CD4-positive, alpha-beta memory T cell (primary cell): ENCODE measurements around the gene CCNG1. TPM values are rescaled to one million over a fixed set of nuclear protein-coding genes. Genes with fewer than 3 reads are reported as not detected.
"Not testable (repeated sequence)": the region's sequence is repeated elsewhere in the genome, so short reads cannot be mapped to it uniquely, and the experiment has no call there.

Experiments
- CTCF ChIA-PET: fragments of 350-600 bp; sonication (Branson Sonifier 250); formaldehyde crosslinking; loops from one replicate; lab custom pipeline; 2021; ENCODE audit warnings: inconsistent platforms; ENCODE audit not compliant: partially characterized antibody; lab: Charles Lee
- POLR2A ChIA-PET: fragments of 350-600 bp; sonication (Branson Sonifier 250); formaldehyde crosslinking; loops from one replicate; lab custom pipeline; 2021; ENCODE audit not compliant: partially characterized antibody; lab: Charles Lee
- DNase-seq, 5 donors: peaks; one replicate each; pipeline versions ENCODE4 v3.0.0 to v3.0.0-alpha.2; 2020 to 2022; ENCODE audit warnings: mixed read lengths in 1 of 5
- H3K27ac ChIP-seq: one replicate; pipeline ENCODE4 v1.7.0; 2013; ENCODE audit warnings: low read depth, low read length
- H3K27me3 ChIP-seq: 2 replicates; pipeline ENCODE4 v1.7.0; 2013; ENCODE audit warnings: mild to moderate bottlenecking, low read length, moderate library complexity; ENCODE audit not compliant: insufficient read depth
- H3K36me3 ChIP-seq: 2 replicates; pipeline ENCODE4 v1.7.0; 2013; ENCODE audit warnings: mild to moderate bottlenecking, low read length, moderate library complexity; ENCODE audit not compliant: insufficient read depth
- H3K4me1 ChIP-seq: 2 replicates; pipeline ENCODE4 v1.7.0; 2013; ENCODE audit warnings: mild to moderate bottlenecking, low read length, moderate library complexity; ENCODE audit not compliant: insufficient read depth
- H3K4me3 ChIP-seq, 2 donors: one replicate each; pipeline ENCODE4 v1.7.0; 2013; ENCODE audit warnings: low read length in 2 of 2, mild to moderate bottlenecking in 1 of 2
- H3K9me3 ChIP-seq, 2 donors: one replicate each; pipeline ENCODE4 v1.7.0; 2013; ENCODE audit warnings: low read length in 2 of 2, control low read depth in 1 of 2; ENCODE audit not compliant: control insufficient read depth in 1 of 2
- H3K27ac Mint-ChIP-seq, 7 donors: one replicate each; pipeline ENCODE4 v1.8.0; 2020 to 2021; ENCODE audit warnings: mixed read lengths in 7 of 7, mild to moderate bottlenecking in 6 of 7, inconsistent platforms in 3 of 7, moderate library complexity in 3 of 7
- H3K27me3 Mint-ChIP-seq, 2 donors: one replicate each; pipeline ENCODE4 v1.8.0; 2020 to 2021; ENCODE audit warnings: mixed read lengths in 2 of 2
- H3K36me3 Mint-ChIP-seq, 2 donors: one replicate each; pipeline ENCODE4 v1.8.0; 2020 to 2021; ENCODE audit warnings: mixed read lengths in 2 of 2, inconsistent platforms in 1 of 2, mild to moderate bottlenecking in 1 of 2
- H3K4me1 Mint-ChIP-seq, 4 donors: one replicate each; pipeline ENCODE4 v1.8.0; 2020 to 2021; ENCODE audit warnings: mixed read lengths in 4 of 4, mild to moderate bottlenecking in 1 of 4
- H3K4me3 Mint-ChIP-seq, 8 donors: one replicate each; pipeline ENCODE4 v1.8.0; 2020 to 2021; ENCODE audit warnings: mixed read lengths in 8 of 8, mild to moderate bottlenecking in 7 of 8, moderate library complexity in 6 of 8, inconsistent platforms in 3 of 8
- H3K9me3 Mint-ChIP-seq, 8 donors: one replicate each; pipeline ENCODE4 v1.8.0; 2020 to 2021; ENCODE audit warnings: mixed read lengths in 8 of 8, mild to moderate bottlenecking in 5 of 8, inconsistent platforms in 3 of 8, moderate library complexity in 1 of 8
- intact Hi-C: fragments of 100-400 bp; cut with micrococcal nuclease; formaldehyde crosslinking; loops from one replicate; pipeline ENCODE4 v1.15.1; 2023
- polyA plus RNA-seq, 2 donors: library from polyadenylated mRNA; unstranded; fragments of 300-500 nt; fragmentation: Illumina TruSeq; gene quantifications; one replicate each; pipeline ENCODE4 v1.2.3, GENCODE V29; 2021
- total RNA-seq, 2 experiments: library from RNA; stranded (reverse); gene quantifications; one replicate each; pipeline ENCODE4 v1.2.3, GENCODE V29; 2021

CCNG1 gene
- total and polyA plus RNA-seq, 4 experiments from 2014 or later: 112 to 205 (median 133) TPM

DNA sequence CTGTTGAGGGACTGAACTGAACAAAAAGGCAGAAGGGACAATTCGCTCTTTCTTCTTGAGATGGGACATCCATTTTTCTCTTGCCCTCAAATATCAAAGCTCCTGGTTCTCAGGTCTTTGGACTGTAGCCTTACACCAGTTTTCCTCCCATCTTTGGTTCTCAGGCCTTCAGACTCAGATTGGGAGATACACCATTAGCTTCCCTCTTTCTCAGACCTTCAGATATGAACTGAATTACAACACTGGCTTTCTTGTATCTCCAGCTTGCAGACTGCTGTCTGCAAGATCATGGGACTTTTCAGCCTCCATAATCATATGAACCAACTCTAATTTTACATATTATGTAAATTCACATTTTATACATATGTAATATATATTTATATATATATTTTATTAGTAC lies 12.6 kb upstream of the CCNG1 start:
- intact Hi-C loops: no loop called here
- POLR2A ChIA-PET: no interaction called here
- H3K36me3 Mint-ChIP-seq: no peaks in the 10 kb centered on the region
- peaks cover 2 to 6% (median 4%) of the 10 kb centered on the region in 4 donors for H3K4me1 Mint-ChIP-seq
- Histone ChIP-seq H3K4me1 (no peaks in the 10 kb centered on the region), H3K9me3 (no peaks in the 10 kb centered on the region), H3K27me3 (no peaks in the 10 kb centered on the region), H3K27ac (no peak overlapping the region), H3K4me3 (no peak overlapping the region), H3K36me3 (no peaks in the 10 kb centered on the region)
- H3K27me3 Mint-ChIP-seq: peaks cover 3 to 5% of the 10 kb centered on the region in 2 donors
- H3K4me3 Mint-ChIP-seq: no peak overlapping the region
- DNase-seq: no peak
- no peaks in the 10 kb centered on the region for H3K9me3 Mint-ChIP-seq
- H3K27ac Mint-ChIP-seq: no peak overlapping the region
- CTCF ChIA-PET: interaction anchor here (1.2 to 2.0 kb wide), 2 partner anchors 13 to 16 kb away, joined by 3 to 8 read pairs; no protein-coding TSS in a partner anchor

DNA sequence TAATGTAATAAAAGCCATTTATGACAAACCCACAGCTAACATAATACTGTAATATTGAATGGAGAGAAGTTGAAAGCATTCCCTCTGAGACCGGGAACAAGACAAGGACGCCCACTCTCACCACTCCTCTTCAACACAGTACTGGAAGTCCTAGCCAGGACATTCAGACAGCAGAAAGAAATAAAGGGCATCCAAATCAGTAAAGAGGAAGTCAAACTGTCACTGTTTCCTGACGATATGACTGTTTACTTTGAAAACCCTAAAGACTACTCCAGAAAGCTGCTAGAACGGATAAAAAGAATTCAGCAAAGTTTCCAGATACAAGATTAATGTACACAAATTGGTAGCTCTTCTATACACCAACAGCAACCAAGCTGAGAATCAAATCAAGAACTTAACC lies 11.3 kb upstream of the CCNG1 start:
- H3K36me3 Mint-ChIP-seq, H3K4me1 Mint-ChIP-seq, H3K27ac ChIP-seq, H3K9me3 ChIP-seq, H3K4me3 Mint-ChIP-seq, H3K4me1 ChIP-seq, H3K36me3 ChIP-seq, intact Hi-C loops, H3K27me3 ChIP-seq, H3K27me3 Mint-ChIP-seq, POLR2A ChIA-PET, DNase-seq, H3K9me3 Mint-ChIP-seq, H3K4me3 ChIP-seq: not testable (repeated sequence)
- peak overlapping the region in 1 of 7 donors; percentile 7 for H3K27ac Mint-ChIP-seq
- CTCF ChIA-PET: interaction anchor here (1.3 kb wide), 1 partner anchor 17 kb away, joined by 7 read pairs; no protein-coding TSS in a partner anchor

DNA sequence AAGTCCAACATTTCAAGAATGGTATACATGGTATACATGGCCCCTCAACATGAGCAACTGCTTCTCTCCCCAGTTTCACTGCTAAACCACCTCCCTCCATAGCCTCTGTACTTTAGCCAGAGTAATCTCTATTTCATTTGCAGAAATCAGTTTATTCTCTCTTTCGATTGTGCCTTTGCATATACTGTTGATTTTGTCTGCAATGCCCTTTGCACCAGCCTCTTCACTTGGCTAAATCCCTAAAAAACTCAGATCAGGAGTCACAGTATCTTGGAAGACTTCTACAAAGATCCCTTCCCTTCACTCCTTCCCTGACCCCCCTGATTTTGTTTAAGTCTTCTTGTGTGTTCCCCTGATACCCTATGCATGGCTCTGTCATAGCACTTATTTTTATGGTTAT lies 4.9 kb upstream of the CCNG1 start:
- peaks cover 9% of the 10 kb centered on the region for H3K4me1 ChIP-seq
- H3K27ac ChIP-seq: no peak overlapping the region
- intact Hi-C loops: no loop called here
- Mint-ChIP-seq H3K9me3 (no peaks in the 10 kb centered on the region), H3K27me3 (peaks cover 1% of the 10 kb centered on the region in 2 donors), H3K36me3 (peaks cover 0 to 5% of the 10 kb centered on the region in 2 donors), H3K27ac (peak overlapping the region in 1 of 7 donors; percentile 56), H3K4me1 (peaks cover 6 to 18% (median 13%) of the 10 kb centered on the region in 4 donors), H3K4me3 (no peak overlapping the region)
- no peaks in the 10 kb centered on the region for H3K9me3 ChIP-seq
- ChIA-PET CTCF (no interaction called here), POLR2A (no interaction called here)
- H3K27me3 ChIP-seq: no peaks in the 10 kb centered on the region
- no peaks in the 10 kb centered on the region for H3K36me3 ChIP-seq
- no peak overlapping the region for H3K4me3 ChIP-seq
- DNase-seq: no peak

DNA sequence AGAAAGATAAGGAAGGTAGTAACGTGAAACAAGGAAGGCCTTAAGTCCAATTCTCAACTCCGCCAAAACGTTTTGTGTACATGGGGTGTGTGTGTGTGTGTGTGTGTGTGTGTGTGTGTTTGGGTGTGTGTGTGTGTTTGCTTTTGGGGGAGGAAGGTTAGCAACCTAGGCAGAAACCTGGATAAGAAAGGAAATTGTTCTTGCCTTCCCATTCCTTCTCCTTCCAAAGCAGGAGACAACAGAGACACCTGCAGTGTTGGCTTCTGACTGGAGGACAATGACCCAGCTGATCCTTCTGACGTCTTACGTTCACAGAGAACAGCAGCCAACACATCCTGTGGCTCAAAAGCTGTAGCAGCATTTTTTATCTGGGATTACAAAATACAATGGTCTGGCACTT lies 4.1 kb upstream of the CCNG1 start:
- peaks cover 0 to 11% of the 10 kb centered on the region in 2 donors for H3K36me3 Mint-ChIP-seq
- DNase-seq: no peak
- ChIA-PET CTCF (no interaction called here), POLR2A (no interaction called here)
- Histone ChIP-seq H3K4me3 (no peak overlapping the region), H3K9me3 (no peaks in the 10 kb centered on the region), H3K4me1 (peaks cover 14% of the 10 kb centered on the region), H3K27me3 (no peaks in the 10 kb centered on the region), H3K36me3 (no peaks in the 10 kb centered on the region), H3K27ac (no peak overlapping the region)
- peak overlapping the region in 1 of 7 donors; percentile 56 for H3K27ac Mint-ChIP-seq
- H3K4me3 Mint-ChIP-seq: no peak overlapping the region
- H3K9me3 Mint-ChIP-seq: no peaks in the 10 kb centered on the region
- intact Hi-C loops: no loop called here
- H3K4me1 Mint-ChIP-seq: peaks cover 8 to 21% (median 19%) of the 10 kb centered on the region in 4 donors
- H3K27me3 Mint-ChIP-seq: peaks cover 1% of the 10 kb centered on the region in 2 donors

DNA sequence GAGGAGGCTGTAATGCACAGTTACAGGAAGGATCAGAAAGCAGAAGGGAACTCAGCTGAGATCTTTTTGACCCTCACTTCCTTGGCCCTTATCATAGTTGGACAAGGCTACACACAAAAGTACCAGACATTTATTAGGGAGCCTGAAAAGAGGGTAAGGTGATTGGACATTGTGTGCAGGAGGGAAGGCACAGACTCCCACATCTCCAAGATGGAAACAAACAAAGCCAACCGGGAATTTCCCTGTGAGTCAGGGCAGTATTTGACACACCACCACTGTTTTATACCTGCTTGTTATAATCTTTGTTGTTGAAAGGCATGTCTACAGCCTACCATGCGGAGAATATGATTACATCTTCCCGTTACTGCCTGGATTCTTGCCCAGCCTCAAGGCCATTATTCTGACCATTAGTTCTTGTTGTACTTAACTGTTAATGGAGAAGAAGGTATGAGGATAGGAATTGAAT lies 3.0 kb upstream of the CCNG1 start:
- POLR2A ChIA-PET: no interaction called here
- H3K4me3 Mint-ChIP-seq: peak overlapping the region in 1 of 8 donors; percentile 33
- H3K4me1 Mint-ChIP-seq: peaks cover 17 to 33% (median 29%) of the 10 kb centered on the region in 4 donors

DNA sequence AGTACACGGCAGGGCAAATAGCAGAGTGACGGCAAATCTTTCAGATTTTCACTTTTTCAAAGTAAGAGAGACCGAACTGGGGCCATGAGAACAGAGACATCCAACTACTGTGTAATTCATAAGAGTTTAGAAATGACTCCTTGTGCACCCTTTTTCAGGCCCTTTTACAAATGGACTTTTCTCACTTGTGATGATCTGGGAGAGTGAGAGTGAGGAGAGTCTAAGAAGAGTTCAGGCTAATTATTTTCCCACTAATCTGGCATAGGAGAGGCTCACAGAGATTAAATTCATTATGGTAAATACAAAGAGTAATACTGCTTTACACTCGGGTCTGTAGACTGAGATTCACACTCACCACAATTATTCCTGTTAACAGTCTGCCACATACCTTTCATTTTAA lies 880 bp upstream of the CCNG1 start:
- POLR2A ChIA-PET: no interaction called here
- peak overlapping the region; percentile 91 to 99 (median 94) for H3K27ac Mint-ChIP-seq
- H3K4me1 ChIP-seq: peaks cover 45% of the 10 kb centered on the region
- peak overlapping the region; percentile 88 to 97 (median 94) for H3K4me3 Mint-ChIP-seq
- H3K27ac ChIP-seq: peak overlapping the region; percentile 87
- no peak for DNase-seq
- intact Hi-C loops: no loop called here
- peak overlapping the region; percentile 85 to 87 for H3K4me3 ChIP-seq
- CTCF ChIA-PET: interaction anchor here (1.0 kb wide), 1 partner anchor 24 kb away, joined by 3 read pairs; the partner anchor contains the start of genes HMMR and NUDCD2
- H3K9me3 Mint-ChIP-seq: no peaks in the 10 kb centered on the region
- peaks cover 0 to 31% of the 10 kb centered on the region in 2 donors for H3K36me3 Mint-ChIP-seq
- H3K36me3 ChIP-seq: no peaks in the 10 kb centered on the region
- no peaks in the 10 kb centered on the region for H3K9me3 ChIP-seq
- peaks cover 1% of the 10 kb centered on the region in 2 donors for H3K27me3 Mint-ChIP-seq
- no peaks in the 10 kb centered on the region for H3K27me3 ChIP-seq
- H3K4me1 Mint-ChIP-seq: peaks cover 26 to 52% (median 42%) of the 10 kb centered on the region in 4 donors

More for the DNA sequence above, 3.0 kb upstream of the CCNG1 start:
- Histone ChIP-seq H3K9me3 (no peaks in the 10 kb centered on the region), H3K4me3 (no peak overlapping the region), H3K27me3 (no peaks in the 10 kb centered on the region), H3K36me3 (no peaks in the 10 kb centered on the region), H3K4me1 (peaks cover 25% of the 10 kb centered on the region), H3K27ac (no peak overlapping the region)
- peaks cover 0 to 16% of the 10 kb centered on the region in 2 donors for H3K36me3 Mint-ChIP-seq
- CTCF ChIA-PET: no interaction called here
- H3K27ac Mint-ChIP-seq: peak overlapping the region in 1 of 7 donors; percentile 85
- peaks cover 1% of the 10 kb centered on the region in 2 donors for H3K27me3 Mint-ChIP-seq
- H3K9me3 Mint-ChIP-seq: no peaks in the 10 kb centered on the region
- intact Hi-C loops: no loop called here
- DNase-seq: no peak

DNA sequence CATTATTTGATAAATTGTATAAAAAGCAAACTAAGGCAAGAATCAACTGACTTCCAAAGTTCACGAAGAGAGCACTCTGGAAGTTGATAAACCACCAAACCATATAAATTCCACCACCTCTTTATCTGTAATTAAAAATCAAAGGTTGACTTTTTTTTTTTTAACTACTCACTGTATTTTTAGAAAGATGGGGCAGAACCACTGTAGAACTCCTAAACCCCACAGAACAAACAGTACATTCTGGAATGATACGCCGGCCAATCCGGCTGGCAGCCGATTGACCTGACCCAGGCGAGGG lies 435 bp upstream of the CCNG1 start:
- CTCF ChIA-PET: interaction anchor here (2.1 to 5.9 kb wide), 2 partner anchors 21 to 69 kb away, joined by 6 to 60 read pairs; partner anchors contain the start of genes HMMR, MAT2B and NUDCD2
- H3K4me1 Mint-ChIP-seq: peaks cover 26 to 52% (median 40%) of the 10 kb centered on the region in 4 donors
- H3K27ac Mint-ChIP-seq: peak overlapping the region; percentile 91 to 99 (median 94)

More for the DNA sequence above, 435 bp upstream of the CCNG1 start:
- intact Hi-C loops: loop anchor here (1.0 kb wide), 2 partner anchors 23 to 68 kb away; partner anchors contain the start of genes HMMR, MAT2B and NUDCD2
- no peaks in the 10 kb centered on the region for H3K27me3 ChIP-seq
- H3K9me3 ChIP-seq: no peaks in the 10 kb centered on the region
- Mint-ChIP-seq H3K27me3 (peaks cover 1% of the 10 kb centered on the region in 2 donors), H3K4me3 (peak overlapping the region; percentile 88 to 97 (median 94)), H3K9me3 (no peaks in the 10 kb centered on the region), H3K36me3 (peaks cover under 1 to 33% of the 10 kb centered on the region in 2 donors)
- DNase-seq: no peak
- H3K36me3 ChIP-seq: peaks cover 4% of the 10 kb centered on the region
- H3K4me1 ChIP-seq: peaks cover 45% of the 10 kb centered on the region
- peak overlapping the region; percentile 85 to 87 for H3K4me3 ChIP-seq
- H3K27ac ChIP-seq: peak overlapping the region; percentile 87
- POLR2A ChIA-PET: interaction anchor here (1.0 to 9.0 kb wide), 5 partner anchors 22 to 68 kb away, joined by 3 to 147 read pairs (median 5); partner anchors contain the start of genes HMMR, MAT2B and NUDCD2
